Right lobe of liver (tissue), 4 donors: Measurements from ENCODE around the gene KCNK5.

Experiments used
- CTCF ChIP-seq, 4 donors: fragments of 200-600 bp in 3 of 4; fragments of 450-650 bp in 1 of 4; IDR thresholded peaks; one replicate each; pipeline versions ENCODE4 v1.5.1 to v1.8.0; 2016 to 2022; ENCODE audit warnings: antibody characterized with exemption in 4 of 4, mild to moderate bottlenecking in 2 of 4
- POLR2A ChIP-seq: fragments of 450-650 bp; IDR thresholded peaks from one replicate; pipeline ENCODE4 v1.6.1; 2017; ENCODE audit warnings: antibody characterized with exemption, mild to moderate bottlenecking
- donor health status: DM: no; HTN: no; CAD: no.
- donor health status: DM: no; HTN: no; CAD: no.
- donor health status: DM: no; HTN: yes; CAD: no.

- TF ChIP-seq POLR2A (no peak), CTCF (IDR thresholded peaks at IDR 0.05) (no peak)
These were observed 3.7 kb downstream of the KCNK5 start for GRCh38 chr6:39225543-39225942.
